ENCODE measurements around the gene SLC16A4. TPM values are rescaled to one million over a fixed set of nuclear protein-coding genes. Genes with fewer than 3 reads are reported as not detected.
"Not testable (repeated sequence)": the region's sequence is repeated elsewhere in the genome, so short reads cannot be mapped to it uniquely, and the experiment has no call there.

Gene SLC16A4
- polyA plus RNA-seq, 12 donors, result 7.2 to 24.8 (median 10.6) TPM; not detected in 1

DNA sequence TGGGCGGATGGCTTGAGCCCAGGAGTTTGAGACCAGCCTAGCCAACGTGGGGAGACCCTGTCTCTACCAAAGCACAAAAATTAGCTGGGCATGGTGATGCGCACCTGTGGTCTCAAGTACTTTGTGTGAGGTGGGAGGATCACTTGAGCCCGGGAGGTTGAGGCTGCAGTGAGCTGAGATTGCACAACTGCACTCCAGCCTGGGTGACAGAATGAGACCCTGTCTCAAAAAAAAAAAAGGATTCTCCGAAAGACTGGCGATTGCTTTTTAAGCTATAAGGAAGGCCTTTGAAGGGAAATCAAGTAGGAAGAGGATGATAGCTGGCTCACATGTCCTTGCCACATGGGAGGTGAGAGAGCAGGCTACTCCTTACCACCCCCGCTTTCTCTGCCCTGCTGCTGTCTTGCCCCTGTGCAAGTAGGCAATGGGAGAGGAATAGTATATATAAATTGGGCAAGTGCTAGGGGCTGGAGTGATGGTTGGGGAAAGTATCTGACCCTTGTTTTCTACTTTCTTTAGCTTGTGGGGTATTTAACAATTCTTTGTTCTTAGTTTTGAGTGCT is 20.4 kb upstream of the SLC16A4 start:
- DNase-seq, result no peak

DNA sequence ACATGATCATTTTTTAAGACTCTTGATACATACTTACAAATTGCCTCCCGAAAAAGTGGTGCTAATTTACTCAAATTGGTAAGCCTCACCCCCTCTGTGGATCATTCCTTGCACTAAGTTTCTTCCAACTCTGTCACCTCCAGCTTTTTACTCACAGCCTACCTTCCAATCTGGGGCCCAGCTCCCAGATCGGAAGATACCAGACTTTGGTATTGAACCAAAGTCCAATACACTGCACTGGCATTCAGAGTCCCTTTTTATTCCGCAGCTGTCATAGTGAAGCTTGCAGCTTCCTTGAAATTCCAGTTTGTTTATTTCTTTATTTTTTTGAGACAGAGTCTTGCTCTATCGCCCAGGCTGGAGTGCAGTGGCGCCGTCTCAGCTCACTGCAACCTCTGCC is 18.5 kb upstream of the SLC16A4 start:
- DNase-seq, result no peak

DNA sequence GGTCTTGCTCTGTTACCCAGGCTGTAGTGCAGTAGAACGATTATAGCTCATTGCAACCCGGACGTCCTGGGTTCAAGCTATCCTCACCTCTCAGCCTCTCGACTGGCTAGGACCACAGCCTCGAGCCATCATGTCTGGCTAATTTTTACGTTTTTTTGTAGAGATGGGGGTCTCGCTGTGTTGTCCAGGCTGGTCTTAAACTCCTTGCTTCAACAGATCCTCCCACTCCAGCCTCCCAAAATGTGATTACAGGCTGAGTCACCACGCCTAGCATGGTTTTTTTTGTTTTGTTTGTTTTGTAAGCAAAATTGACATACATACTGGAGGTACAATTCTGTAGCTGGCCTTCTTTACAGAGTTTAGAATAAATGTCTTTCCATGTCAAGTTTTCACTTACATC is 17.7 kb upstream of the SLC16A4 start:
- no peak for DNase-seq

DNA sequence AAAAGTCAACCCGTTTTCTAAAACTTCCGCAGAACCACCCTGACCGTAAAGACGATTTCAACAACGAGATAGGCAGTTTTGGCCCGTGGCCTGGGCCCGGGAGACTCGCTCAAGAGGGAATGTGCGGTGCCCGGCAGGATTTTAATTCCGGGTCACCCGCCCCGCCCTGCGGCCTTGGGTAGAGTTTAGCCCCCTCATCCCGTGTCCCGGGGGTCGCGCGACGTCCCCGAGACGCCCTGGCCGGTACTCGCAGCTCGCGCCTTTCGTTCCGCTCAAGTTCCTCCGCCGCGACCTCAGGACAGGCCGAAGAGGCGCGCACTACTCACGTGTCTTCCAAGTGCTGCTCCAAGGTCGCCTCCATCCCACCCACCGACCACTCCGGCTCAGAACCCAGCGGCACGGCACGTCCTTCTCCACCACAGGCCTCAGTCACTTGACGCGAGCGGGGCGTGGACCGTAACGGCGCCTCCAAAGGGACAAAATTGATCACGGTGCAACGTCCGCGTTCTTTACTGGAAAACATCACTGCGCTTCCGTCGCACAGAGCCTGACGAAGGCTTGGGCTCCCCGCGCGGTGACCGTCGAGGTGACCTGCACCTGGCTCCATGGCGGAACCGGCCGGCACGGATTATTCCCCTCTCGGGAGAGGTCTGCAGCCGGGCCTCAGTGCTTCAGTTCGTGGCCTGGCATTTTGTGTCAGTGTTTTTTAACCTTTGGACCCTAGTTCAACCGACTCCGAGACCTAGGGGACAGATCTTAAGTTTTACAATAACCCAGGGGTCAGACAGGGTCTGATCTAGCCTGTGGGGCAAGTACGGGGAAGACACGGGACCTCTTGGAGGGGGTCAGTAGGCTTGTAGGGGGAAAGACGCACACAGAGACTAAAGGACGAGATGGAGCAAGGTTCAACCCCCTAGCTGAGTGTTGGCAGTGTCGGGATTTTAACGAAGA is 16.7 kb upstream of the SLC16A4 start, which contains the start of gene LAMTOR5:
LAMTOR5 (minus strand) TSS at position 435 of the 951 bp plus-strand sequence; CDS start at position 361, 74 bp downstream.
- DNase-seq, result peak; percentile 97

DNA sequence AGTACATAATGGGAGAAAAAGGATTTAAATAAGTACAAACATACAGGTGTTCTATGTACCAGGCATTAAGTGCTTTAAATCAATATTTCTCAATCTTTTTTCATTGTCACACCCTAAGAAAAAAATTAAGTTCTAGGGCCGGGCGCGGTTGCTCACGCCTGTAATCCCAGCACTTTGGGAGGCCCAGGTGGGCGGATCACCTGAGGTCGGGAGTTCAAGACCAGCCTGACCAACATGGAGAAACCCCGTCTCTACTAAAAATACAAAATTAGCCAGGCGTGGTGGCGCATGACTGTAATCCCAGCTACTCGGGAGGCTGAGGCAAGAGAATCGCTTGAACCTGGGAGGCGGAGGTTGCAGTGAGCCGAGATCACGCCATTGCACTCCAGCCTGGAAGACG is 15.6 kb upstream of the SLC16A4 start:
- DNase-seq, result not testable (repeated sequence)

DNA sequence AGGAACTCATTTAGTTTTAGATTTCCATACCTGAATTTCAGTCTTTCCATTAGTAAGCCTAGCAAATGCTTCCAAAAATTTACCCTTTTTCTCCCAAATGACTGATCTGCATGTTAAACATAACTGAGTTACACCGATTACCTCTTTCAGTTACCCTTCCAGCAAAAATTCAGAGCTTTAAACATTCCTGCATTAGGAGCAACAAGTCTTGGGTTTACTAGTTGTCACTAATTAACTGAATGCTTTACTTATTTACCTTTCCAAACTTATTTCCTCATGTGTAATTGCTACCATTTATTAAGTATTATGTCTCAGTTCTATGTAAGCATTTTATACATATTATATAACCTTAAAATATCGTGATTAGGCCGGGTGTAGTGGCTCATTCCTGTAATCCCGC is 13.6 kb upstream of the SLC16A4 start:
- no peak for DNase-seq

DNA sequence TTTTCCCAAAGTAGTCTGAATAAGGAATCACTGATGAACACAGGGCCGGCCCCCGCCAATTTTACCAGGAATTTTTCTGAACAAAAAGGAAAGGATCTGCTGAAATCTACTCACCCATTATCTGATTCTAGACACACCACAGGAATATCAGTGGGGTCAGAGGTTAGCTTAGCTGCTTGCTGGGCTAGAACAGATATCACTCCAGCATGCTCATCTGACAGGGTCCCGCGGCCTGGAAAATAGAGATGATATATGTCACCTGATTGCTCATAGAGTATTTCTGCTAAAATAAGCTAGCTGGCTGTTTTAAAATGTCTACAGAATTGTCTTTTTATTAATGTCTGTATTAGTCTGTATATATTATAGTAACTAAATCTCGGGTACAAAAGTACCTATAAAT is 13.0 kb upstream of the SLC16A4 start:
- DNase-seq, result no peak

DNA sequence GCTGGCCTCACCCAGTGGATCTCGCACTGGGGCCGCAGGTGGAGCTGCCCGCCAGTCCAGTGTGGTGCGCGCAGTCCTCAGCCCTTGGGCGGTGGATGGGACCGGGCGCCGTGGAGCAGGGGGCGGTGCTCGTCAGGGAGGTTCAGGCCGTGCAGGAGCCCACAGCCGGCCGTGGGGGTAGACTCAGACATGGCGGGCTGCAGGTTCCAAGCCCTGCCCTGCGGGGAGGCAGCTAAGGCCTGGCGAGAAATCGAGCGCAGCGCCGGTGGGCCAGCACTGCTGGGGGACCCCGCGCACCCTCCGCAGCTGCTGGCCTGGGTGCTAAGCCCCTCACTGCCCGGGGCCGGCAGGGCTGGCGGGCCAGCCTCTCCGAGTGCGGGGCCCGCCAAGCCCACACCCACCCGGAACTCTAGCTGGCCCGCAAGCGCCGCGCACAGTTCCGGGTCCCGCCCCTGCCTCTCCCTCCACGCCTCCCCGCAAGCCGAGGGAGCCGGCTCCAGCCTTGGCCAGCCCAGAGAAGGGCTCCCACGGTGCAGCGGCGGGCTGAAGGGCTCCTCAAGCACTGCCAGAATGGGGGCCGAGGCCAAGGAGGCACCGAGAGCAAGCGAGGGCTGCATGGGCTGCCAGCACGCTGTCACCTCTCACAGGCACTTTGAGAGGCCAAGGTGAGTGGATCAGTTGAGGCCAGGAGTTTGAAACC is 5.6 kb upstream of the SLC16A4 start:
- not testable (repeated sequence) for DNase-seq

DNA sequence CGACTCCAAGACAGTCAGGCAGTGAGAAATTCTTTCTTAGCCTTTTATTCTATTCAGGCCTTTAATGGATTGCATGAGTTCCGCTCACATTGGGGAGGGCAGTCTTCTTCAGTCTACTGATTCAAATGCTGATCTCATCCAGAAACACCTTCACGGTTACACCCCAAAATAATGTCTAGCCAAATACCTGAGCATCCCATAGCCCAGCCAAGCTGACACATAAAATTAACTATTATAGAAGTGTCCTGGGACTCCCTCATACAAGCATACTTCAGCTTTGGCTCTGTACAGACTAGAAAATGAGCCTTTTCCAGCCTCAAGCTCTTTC is 3.6 kb upstream of the SLC16A4 start:
- no peak for DNase-seq

DNA sequence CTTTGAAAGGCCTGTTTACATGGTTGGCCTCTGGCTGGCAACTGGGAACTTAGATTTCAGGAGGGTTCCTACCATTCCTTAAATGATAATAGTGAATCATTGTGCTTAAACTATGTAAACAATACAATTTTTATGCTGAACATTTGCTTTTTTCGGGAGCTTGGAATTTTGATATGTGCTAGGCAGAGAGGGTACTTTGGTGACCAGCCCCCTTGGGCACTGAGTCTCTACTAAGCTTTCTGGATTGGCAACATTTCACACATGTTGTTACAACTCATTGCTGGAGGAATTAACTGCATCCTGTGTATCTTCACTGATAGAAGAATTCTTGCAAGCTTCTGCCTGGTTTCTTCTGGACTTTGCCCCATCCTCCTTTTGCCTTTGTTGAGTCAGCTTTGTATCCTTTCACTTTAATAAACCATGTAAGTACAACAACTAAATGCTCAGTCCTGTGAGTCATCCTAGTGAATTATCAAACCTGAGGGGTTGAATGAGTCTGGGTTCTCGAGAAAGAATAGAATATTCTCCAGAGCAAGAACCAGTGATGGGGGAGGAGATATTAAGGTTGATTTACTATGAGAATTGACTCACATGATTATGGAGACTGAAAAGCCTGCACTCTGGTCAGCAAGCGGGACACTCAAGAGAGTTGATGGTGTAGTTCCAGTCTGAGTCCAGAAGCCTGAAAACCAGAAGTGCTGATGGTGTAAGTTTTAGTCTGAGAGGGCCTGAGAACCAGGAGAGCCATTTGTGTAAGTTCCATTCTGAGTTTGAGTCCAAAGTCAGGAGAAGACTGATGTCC is 3.1 kb upstream of the SLC16A4 start:
- DNase-seq, result no peak

DNA sequence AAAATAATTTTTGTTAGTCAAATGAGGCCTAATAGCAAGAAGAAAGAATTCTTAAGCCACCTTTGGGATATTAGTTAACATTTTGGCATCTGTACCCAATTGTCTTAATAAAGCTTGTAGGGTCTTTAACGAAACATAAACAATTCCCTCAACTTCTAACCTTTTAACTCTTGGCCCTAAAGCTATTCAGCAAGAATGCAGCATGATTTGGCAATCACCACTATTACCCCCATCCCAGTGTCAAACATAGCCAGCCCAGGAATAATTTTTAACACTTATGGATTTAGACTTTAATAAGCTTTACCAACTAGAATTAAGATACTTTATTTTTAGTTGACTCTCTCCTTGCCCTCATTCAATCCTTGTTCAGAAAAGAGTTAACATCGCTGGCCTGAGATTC is 2.5 kb upstream of the SLC16A4 start:
- no peak for DNase-seq

DNA sequence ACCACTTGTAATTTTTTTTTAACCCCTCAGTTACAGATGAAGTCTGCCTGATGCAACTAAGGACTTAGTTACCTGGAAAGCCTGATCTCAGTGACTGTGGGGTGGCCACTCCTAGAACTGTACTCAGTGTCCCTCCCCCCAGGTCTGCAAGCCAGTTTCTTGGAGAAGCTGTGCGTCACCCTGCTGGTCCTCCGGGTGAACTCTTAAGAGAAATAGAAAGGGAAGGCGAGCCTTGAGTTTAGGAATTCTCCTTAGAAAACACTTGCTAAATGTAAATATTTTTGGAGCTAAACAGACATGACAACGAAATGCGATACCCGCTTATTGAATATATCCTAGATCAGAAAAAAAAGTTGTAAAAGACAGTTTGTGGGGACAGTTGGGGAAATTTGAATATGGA is 730 bp downstream of the SLC16A4 start:
- DNase-seq, result peak; percentile 45

DNA sequence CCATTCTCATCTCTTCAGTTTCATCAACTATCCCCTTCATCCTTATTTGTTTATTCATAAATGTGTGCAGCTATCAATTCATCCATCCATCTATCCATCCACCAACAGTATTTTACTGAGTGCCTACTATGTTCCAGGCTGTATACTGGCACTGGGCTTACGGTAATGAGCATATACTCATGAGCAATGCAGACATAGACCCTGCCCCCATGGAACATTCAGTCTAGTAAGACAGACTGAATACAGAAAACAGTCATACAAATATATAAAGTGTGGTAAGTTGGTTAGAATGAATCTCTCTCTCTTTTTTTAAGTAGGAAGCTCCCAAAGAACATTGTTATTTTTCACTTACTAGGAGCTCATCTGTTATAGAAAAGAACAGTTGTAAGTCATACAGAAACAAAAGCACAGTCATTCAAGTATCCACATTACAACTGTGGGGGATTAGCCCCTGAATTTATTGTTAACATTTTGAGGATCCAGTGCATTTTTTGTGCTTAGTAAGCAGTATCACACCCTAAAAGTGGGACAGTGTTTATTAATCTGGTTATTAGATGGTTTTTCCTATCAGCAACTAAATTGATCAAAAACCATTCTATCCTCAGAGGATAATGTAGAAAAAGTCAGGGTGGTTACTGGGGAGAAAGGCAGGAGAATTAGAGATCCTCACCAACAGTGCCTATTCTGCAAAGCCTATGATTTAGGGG is 3.6 kb downstream of the SLC16A4 start:
- DNase-seq, result no peak

DNA sequence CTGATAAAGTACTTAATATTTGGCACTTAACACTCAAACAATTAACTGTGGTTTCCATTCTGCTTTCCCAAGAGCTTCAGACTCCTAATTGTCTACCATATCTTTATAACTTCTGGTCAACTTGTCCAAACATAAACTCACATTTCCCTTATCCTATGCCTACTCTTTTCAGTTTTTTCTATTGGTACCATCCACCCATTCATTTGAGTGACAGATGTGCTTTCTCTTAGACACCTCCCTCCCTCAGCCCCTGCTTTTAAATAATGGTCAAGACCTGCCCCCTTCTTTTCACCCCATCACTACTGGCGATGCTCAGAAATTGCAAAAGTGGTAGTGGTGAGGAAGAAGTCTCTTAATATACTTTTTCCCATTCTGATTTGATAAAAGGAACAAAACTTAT is 5.5 kb downstream of the SLC16A4 start:
- DNase-seq, result no peak

DNA sequence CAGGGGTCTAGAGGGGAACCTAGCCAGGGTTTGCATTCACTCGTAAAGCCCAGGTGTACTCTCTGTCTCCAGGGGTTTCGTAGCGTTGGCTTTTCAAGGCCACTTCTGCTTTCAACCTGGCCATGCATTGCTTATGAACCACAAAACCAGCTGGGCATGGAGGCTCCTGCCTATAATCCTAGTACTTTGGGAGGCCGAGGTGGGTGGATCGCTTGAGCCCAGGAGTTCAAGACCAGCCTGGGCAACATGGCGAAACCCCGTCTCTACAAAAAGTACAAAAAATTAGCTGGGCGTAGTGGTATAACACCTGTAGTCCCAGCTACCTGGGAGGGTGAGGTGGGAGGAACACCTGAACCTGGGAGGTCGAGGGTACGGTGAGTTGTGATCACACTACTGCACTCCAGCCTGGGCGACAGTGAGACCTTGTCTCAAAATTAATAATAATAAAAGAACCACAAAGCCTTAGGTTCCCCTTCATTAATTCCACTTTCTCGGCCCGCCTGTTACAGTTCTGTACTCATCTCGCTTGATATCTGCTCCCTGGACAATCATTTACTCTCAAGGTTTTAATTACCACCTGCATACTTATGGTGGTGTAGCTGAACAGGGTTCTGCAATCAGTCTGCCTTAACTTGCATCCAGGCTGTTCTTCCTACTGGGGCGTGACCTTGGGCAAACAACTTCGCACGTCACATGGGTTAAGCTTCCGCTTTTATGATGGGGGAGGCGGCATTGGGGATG is 6.1 kb downstream of the SLC16A4 start:
- no peak for DNase-seq

DNA sequence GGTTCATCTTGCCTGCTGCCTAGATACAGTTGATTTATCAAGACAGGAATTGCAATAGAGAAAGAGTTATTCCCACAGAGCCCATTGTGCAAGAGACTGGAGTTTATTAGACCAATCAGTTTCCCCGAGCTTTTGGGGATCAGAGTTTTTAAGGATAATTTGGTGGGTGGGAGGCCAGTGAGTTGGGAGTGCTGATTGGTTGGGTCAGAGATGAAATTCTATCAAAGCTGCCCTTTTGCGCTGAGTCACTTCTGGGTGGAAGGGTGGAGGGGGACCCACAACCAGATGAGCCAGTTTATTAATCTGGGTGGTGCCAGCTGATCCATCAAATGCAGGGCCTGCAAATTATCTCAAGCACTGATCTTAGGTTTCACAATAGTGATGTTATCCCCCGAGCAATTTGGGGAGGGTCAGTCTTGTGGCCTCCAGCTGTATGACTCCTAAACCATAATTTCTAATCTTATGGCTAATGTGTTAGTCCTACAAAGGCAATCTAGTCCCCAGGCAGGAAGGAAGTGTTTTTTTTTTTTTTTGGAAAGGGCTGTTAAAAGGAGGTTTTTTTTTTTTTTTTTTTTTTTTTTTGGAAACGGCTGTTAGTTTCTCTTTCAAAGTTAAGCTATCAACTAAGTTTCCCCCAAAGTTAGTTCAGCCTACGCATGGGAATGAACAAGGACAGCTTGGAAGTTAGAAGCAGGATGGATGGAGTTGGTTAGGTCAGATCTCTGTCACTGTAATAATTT is 7.4 kb downstream of the SLC16A4 start:
- no peak for DNase-seq

DNA sequence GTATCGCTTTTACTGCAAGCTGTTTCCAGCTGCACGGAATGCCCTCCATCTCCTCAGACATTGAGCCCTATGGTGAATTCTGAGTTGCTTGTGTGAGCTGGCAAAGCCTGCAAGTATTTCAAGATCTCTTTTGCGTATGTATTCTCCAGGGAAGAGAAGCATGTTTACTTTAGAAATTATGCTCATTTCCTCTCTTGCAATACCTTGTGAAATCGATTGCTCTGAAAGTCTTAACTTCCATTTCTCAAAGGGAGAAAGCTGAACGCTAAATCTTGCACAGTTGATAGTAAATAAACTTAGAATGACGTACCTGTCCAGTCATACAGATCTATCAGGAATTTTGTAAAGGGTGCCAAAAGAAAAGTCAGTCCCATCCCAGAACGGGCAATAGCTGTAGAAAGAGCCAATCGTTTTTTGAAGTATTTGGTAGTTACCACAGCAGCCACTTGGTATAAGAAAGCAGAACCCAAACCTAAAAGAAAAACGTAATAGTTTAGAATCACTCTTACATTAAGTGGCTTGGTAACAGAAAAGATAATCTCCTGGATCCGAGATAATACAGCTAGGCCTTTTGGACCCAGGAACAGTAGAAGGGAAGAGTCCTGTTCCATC is 10.0 kb downstream of the SLC16A4 start:
- no peak for DNase-seq

DNA sequence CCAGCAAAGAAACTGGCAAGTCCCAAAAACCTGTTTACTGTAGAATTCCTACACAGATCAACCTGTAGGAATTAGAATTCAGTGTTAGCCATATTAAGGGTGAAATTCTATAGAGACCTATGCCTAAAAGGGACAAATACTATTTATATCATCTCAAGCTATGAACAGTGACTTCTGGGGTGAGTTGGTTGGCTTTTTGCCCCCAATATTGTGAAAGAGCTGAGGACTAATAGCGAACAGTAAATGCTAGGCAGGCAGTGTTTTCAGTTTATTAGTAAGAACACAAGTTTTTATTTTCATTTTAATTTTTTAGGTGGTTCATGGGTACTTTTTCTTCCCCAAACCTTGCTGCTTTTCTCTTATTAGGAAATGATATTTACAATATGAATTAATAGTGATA is 15.3 kb downstream of the SLC16A4 start:
- DNase-seq, result no peak

DNA sequence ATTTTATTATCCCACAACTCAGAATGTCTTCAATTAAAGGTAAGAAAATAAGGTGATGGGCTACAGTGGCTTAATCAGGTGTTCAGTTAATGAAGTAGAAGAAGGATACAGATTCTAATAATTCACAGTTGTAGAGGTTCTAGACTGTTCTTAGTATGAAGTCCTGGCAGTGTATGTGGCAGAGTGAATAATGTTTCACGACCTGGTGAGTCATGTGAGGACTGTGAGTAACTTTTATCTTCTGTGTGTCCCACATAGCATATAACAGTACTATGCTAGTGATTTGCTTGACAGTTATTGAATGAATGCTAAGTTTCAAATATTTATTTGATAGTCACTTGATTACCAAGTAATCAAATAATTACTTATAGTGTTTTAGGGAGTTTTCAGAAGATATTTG is 20.0 kb downstream of the SLC16A4 start:
- DNase-seq, result no peak
